Astrocyte (in vitro differentiated cells and primary cell): ENCODE results near the gene SUPT6H. TPM values are rescaled to one million over a fixed set of nuclear protein-coding genes. Genes with fewer than 3 reads are reported as not detected.
A peak's percentile ranks its signal among the peaks of the same experiment; 100 is the strongest.

ENCODE experiments used
- DNase-seq: peaks from one replicate; pipeline ENCODE4 v3.0.0-alpha.2; 2010; ENCODE audit warnings: low read depth
- FAIRE-seq: peaks from 2 replicates; lab custom pipeline; 2011; peaks lifted over from hg19 to GRCh38; lab: Jason Lieb, UNC
- H2AFZ ChIP-seq: 2 replicates; pipeline ENCODE4 v1.6.0; 2012; ENCODE audit warnings: low read depth, low read length, inconsistent platforms
- H3K27ac ChIP-seq: 2 replicates; pipeline ENCODE4 v1.5.1; 2011; ENCODE audit warnings: low read depth, low read length, inconsistent platforms
- H3K27me3 ChIP-seq: 2 replicates; pipeline ENCODE4 v1.6.0; 2011; ENCODE audit warnings: low read length, inconsistent platforms; ENCODE audit not compliant: insufficient read depth
- H3K36me3 ChIP-seq: 2 replicates; pipeline ENCODE4 v1.5.1; 2011; ENCODE audit warnings: low read length, inconsistent platforms; ENCODE audit not compliant: insufficient read depth
- H3K4me1 ChIP-seq: 2 replicates; pipeline ENCODE4 v1.5.1; 2011; ENCODE audit warnings: low read length, inconsistent platforms; ENCODE audit not compliant: insufficient read depth
- H3K4me2 ChIP-seq: 2 replicates; pipeline ENCODE4 v1.6.0; 2012; ENCODE audit warnings: low read length, inconsistent platforms
- H3K4me3 ChIP-seq: 2 replicates; pipeline ENCODE4 v1.5.1; 2011; ENCODE audit warnings: low read depth, mild to moderate bottlenecking, low read length, inconsistent platforms; ENCODE audit not compliant: insufficient read depth
- H3K79me2 ChIP-seq: 2 replicates; pipeline ENCODE4 v1.6.0; 2012; ENCODE audit warnings: mild to moderate bottlenecking, low read length, inconsistent platforms; ENCODE audit not compliant: insufficient read depth
- H3K9ac ChIP-seq: 2 replicates; pipeline ENCODE4 v1.6.0; 2012; ENCODE audit warnings: mild to moderate bottlenecking, low read length, inconsistent platforms
- H3K9me3 ChIP-seq: 2 replicates; pipeline ENCODE4 v1.5.1; 2012; ENCODE audit warnings: low read depth, mild to moderate bottlenecking, low read length, inconsistent platforms; ENCODE audit not compliant: insufficient read depth
- H4K20me1 ChIP-seq: 2 replicates; pipeline ENCODE4 v1.6.0; 2012; ENCODE audit warnings: low read length, inconsistent platforms; ENCODE audit not compliant: insufficient read depth
- H3K27ac Mint-ChIP-seq: one replicate; pipeline ENCODE4 v1.8.0; 2021; ENCODE audit warnings: mild to moderate bottlenecking, mixed read lengths; ENCODE audit not compliant: unreplicated experiment
- H3K27me3 Mint-ChIP-seq: one replicate; pipeline ENCODE4 v1.8.0; 2021; ENCODE audit warnings: low read depth, mixed read lengths; ENCODE audit not compliant: unreplicated experiment
- H3K36me3 Mint-ChIP-seq: one replicate; pipeline ENCODE4 v1.8.0; 2021; ENCODE audit warnings: low read depth, mixed read lengths; ENCODE audit not compliant: unreplicated experiment
- H3K4me1 Mint-ChIP-seq: one replicate; pipeline ENCODE4 v1.8.0; 2021; ENCODE audit warnings: low read depth, mixed read lengths; ENCODE audit not compliant: unreplicated experiment
- H3K4me3 Mint-ChIP-seq: one replicate; pipeline ENCODE4 v1.8.0; 2021; ENCODE audit warnings: mild to moderate bottlenecking, moderate library complexity, mixed read lengths; ENCODE audit not compliant: unreplicated experiment
- H3K9me3 Mint-ChIP-seq: one replicate; pipeline ENCODE4 v1.8.0; 2021; ENCODE audit warnings: mild to moderate bottlenecking, mixed read lengths; ENCODE audit not compliant: unreplicated experiment
- EZH2 ChIP-seq: IDR thresholded peaks from 2 replicates; pipeline ENCODE4 v1.6.1; 2012; ENCODE audit warnings: mild to moderate bottlenecking, low read length, inconsistent platforms; ENCODE audit not compliant: insufficient read depth
- total RNA-seq: library from RNA; stranded (reverse); gene quantifications from 2 replicates; pipeline ENCODE4 v1.2.1, GENCODE V29; 2021
- TF ChIP-seq, protein P1 (sequence below): IDR thresholded peaks from 2 replicates; pipeline ENCODE4 v1.5.1; 2011; ENCODE audit warnings: low read depth, mild to moderate bottlenecking, inconsistent platforms, low read length, moderate library complexity; ENCODE audit not compliant: insufficient read depth

SUPT6H gene
- total RNA-seq, 1 donor from 2014 or later: 95.9 TPM

- no peak for FAIRE-seq
- peak overlapping the region; percentile 94 for H3K4me3 Mint-ChIP-seq
- DNase-seq: no peak
- no peak overlapping the region for H2AFZ ChIP-seq
- H3K27me3 ChIP-seq: no peaks in the 10 kb centered on the region
- peaks cover 5% of the 10 kb centered on the region for H3K9me3 Mint-ChIP-seq
- H3K36me3 ChIP-seq: peaks cover 7% of the 10 kb centered on the region
- TF ChIP-seq EZH2: no peak
- TF ChIP-seq, protein P1, sequence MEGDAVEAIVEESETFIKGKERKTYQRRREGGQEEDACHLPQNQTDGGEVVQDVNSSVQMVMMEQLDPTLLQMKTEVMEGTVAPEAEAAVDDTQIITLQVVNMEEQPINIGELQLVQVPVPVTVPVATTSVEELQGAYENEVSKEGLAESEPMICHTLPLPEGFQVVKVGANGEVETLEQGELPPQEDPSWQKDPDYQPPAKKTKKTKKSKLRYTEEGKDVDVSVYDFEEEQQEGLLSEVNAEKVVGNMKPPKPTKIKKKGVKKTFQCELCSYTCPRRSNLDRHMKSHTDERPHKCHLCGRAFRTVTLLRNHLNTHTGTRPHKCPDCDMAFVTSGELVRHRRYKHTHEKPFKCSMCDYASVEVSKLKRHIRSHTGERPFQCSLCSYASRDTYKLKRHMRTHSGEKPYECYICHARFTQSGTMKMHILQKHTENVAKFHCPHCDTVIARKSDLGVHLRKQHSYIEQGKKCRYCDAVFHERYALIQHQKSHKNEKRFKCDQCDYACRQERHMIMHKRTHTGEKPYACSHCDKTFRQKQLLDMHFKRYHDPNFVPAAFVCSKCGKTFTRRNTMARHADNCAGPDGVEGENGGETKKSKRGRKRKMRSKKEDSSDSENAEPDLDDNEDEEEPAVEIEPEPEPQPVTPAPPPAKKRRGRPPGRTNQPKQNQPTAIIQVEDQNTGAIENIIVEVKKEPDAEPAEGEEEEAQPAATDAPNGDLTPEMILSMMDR: no peak
- peaks cover 52% of the 10 kb centered on the region for H3K79me2 ChIP-seq
- H3K4me1 ChIP-seq: peaks cover 30% of the 10 kb centered on the region
- H3K4me1 Mint-ChIP-seq: peaks cover 11% of the 10 kb centered on the region
- no peaks in the 10 kb centered on the region for H3K27me3 Mint-ChIP-seq
- H3K27ac ChIP-seq: peak overlapping the region; percentile 83
- peaks cover 18% of the 10 kb centered on the region for H3K36me3 Mint-ChIP-seq
- H4K20me1 ChIP-seq: peaks cover 48% of the 10 kb centered on the region
- peaks cover 3% of the 10 kb centered on the region for H3K9me3 ChIP-seq
- H3K4me2 ChIP-seq: peak overlapping the region; percentile 95
- H3K4me3 ChIP-seq: peak overlapping the region; percentile 85
- H3K9ac ChIP-seq: peak overlapping the region; percentile 92
- peak overlapping the region; percentile 92 for H3K27ac Mint-ChIP-seq
Measured at GRCh38 chr17:28744104-28744971, 82.3 kb downstream of the SUPT6H start.

GRCh38 chr17:28744972-28745785 is 83.2 kb downstream of the SUPT6H start:
- H3K4me1 ChIP-seq: peaks cover 31% of the 10 kb centered on the region
- H3K4me3 Mint-ChIP-seq: peak overlapping the region; percentile 94
- no peak for FAIRE-seq
- H3K4me3 ChIP-seq: peak overlapping the region; percentile 85
- no peak overlapping the region for H2AFZ ChIP-seq
- H3K36me3 Mint-ChIP-seq: peaks cover 15% of the 10 kb centered on the region
- peaks cover 7% of the 10 kb centered on the region for H3K36me3 ChIP-seq
- TF ChIP-seq, protein P1: no peak
- TF ChIP-seq EZH2: no peak
- peaks cover 55% of the 10 kb centered on the region for H4K20me1 ChIP-seq
- H3K27ac ChIP-seq: peak overlapping the region; percentile 77
- H3K27me3 ChIP-seq: no peaks in the 10 kb centered on the region
- H3K4me2 ChIP-seq: peak overlapping the region; percentile 95
- no peaks in the 10 kb centered on the region for H3K27me3 Mint-ChIP-seq
- H3K9me3 Mint-ChIP-seq: no peaks in the 10 kb centered on the region
- peaks cover 3% of the 10 kb centered on the region for H3K9me3 ChIP-seq
- peaks cover 11% of the 10 kb centered on the region for H3K4me1 Mint-ChIP-seq
- peaks cover 54% of the 10 kb centered on the region for H3K79me2 ChIP-seq
- peak overlapping the region; percentile 92 for H3K9ac ChIP-seq
- peak overlapping the region; percentile 92 for H3K27ac Mint-ChIP-seq
- DNase-seq: peak; percentile 27
